GM23338 (cell line): ENCODE results near the gene ART1. TPM values are rescaled to one million over a fixed set of nuclear protein-coding genes. Genes with fewer than 3 reads are reported as not detected.

Experiments used
- ATAC-seq: fragments of 200-7000 bp; cut with Tn5 transposase; 3 replicates; pipeline ENCODE4 v1.9.1; 2020
- DNase-seq: peaks from one replicate; pipeline ENCODE4 v3.0.0-alpha.2; 2015; ENCODE audit warnings: low spot score
- H2AFZ ChIP-seq: fragments of 200-600 bp; sonication (generic); 2 replicates; pipeline ENCODE4 v1.8.0; 2016; ENCODE audit warnings: antibody characterized with exemption, mild to moderate bottlenecking, moderate library complexity
- H3F3A ChIP-seq: fragments of 200-600 bp; sonication (generic); replicated peaks from 2 replicates; pipeline ENCODE4 v1.8.0; 2017; ENCODE audit warnings: antibody characterized with exemption, mixed run types, low read depth
- H3K27ac ChIP-seq: fragments of 200-600 bp; sonication (generic); 2 replicates; pipeline ENCODE4 v1.6.1; 2016; ENCODE audit warnings: low read depth
- H3K27me3 ChIP-seq: fragments of 200-600 bp; sonication (generic); 2 replicates; pipeline ENCODE4 v1.8.0; 2016; ENCODE audit warnings: mild to moderate bottlenecking, mixed run types, moderate library complexity; ENCODE audit not compliant: insufficient read depth
- H3K36me3 ChIP-seq: fragments of 200-600 bp; sonication (generic); 2 replicates; pipeline ENCODE4 v1.8.0; 2016; ENCODE audit warnings: mild to moderate bottlenecking; ENCODE audit not compliant: insufficient read depth
- H3K4me1 ChIP-seq: fragments of 200-600 bp; sonication (generic); 2 replicates; pipeline ENCODE4 v1.8.0; 2016; ENCODE audit warnings: mild to moderate bottlenecking, moderate library complexity; ENCODE audit not compliant: insufficient read depth
- H3K4me2 ChIP-seq: fragments of 200-600 bp; sonication (generic); 2 replicates; pipeline ENCODE4 v1.7.1; 2017; ENCODE audit warnings: mixed run types
- H3K4me3 ChIP-seq: fragments of 200-600 bp; sonication (generic); 2 replicates; pipeline ENCODE4 v1.6.1; 2016; ENCODE audit warnings: mixed run types
- H3K79me2 ChIP-seq: fragments of 200-600 bp; sonication (generic); replicated peaks from 2 replicates; pipeline ENCODE4 v1.8.0; 2017; ENCODE audit warnings: mild to moderate bottlenecking; ENCODE audit not compliant: insufficient read depth
- H3K9me2 ChIP-seq: fragments of 200-600 bp; sonication (generic); 2 replicates; pipeline ENCODE4 v1.8.0; 2017; ENCODE audit not compliant: insufficient read depth
- H4K20me1 ChIP-seq: fragments of 200-600 bp; sonication (generic); replicated peaks from 2 replicates; pipeline ENCODE4 v1.8.0; 2017; ENCODE audit warnings: mild to moderate bottlenecking; ENCODE audit not compliant: insufficient read depth
- H3K27ac Mint-ChIP-seq: 2 replicates; pipeline ENCODE4 v1.8.0; 2020; ENCODE audit warnings: inconsistent platforms, mild to moderate bottlenecking, moderate library complexity, mixed read lengths
- H3K27me3 Mint-ChIP-seq: 3 replicates; pipeline ENCODE4 v1.8.0; 2022; ENCODE audit warnings: low read depth, mild to moderate bottlenecking, moderate library complexity, mixed read lengths, inconsistent platforms; ENCODE audit not compliant: insufficient read depth, poor library complexity
- H3K36me3 Mint-ChIP-seq: 3 replicates; pipeline ENCODE4 v1.8.0; 2021; ENCODE audit warnings: low read depth, mild to moderate bottlenecking, inconsistent platforms, moderate library complexity, mixed read lengths
- H3K4me1 Mint-ChIP-seq: 3 replicates; pipeline ENCODE4 v1.8.0; 2020; ENCODE audit warnings: mild to moderate bottlenecking, inconsistent platforms, mixed read lengths
- H3K4me3 Mint-ChIP-seq: 3 replicates; pipeline ENCODE4 v1.8.0; 2021; ENCODE audit warnings: moderate library complexity, mild to moderate bottlenecking, inconsistent platforms, mixed read lengths
- H3K9me3 Mint-ChIP-seq: 3 replicates; pipeline ENCODE4 v1.8.0; 2020; ENCODE audit warnings: moderate library complexity, mild to moderate bottlenecking, inconsistent platforms, mixed read lengths
- REST ChIP-seq: IDR thresholded peaks from one replicate; pipeline ENCODE4 v1.6.1; 2018; ENCODE audit warnings: antibody characterized with exemption; ENCODE audit not compliant: unreplicated experiment
- STAT1 ChIP-seq: IDR thresholded peaks from one replicate; pipeline ENCODE4 v1.6.1; 2016; ENCODE audit warnings: antibody characterized with exemption; ENCODE audit not compliant: unreplicated experiment
- ZNF114 ChIP-seq: fragments of 250-450 bp; sonication (Bioruptor Pico); IDR thresholded peaks from 2 replicates; pipeline ENCODE4 v1.5.0; 2020; ENCODE audit warnings: mild to moderate bottlenecking, moderate library complexity
- polyA plus RNA-seq: library from polyadenylated mRNA; unstranded; fragments of >200 nt; fragmentation: Nextera tagmentation; extraction: Ambion mirVana; gene quantifications from 2 replicates; pipeline ENCODE4 v1.2.1, GENCODE V29; 2016
- total RNA-seq: library from RNA; depleted of rRNA; stranded (reverse); fragments of >200 nt; shearing (Covaris generic); gene quantifications from 2 replicates; pipeline ENCODE4 v1.2.3, GENCODE V29; 2014
- TF ChIP-seq, protein P1 (sequence below): fragments of 250-450 bp; sonication (Bioruptor Pico); IDR thresholded peaks from 2 replicates; pipeline ENCODE4 v1.5.0; 2020; ENCODE audit warnings: mild to moderate bottlenecking, moderate library complexity
- TF ChIP-seq, protein P2 (sequence below): IDR thresholded peaks from 2 replicates; pipeline ENCODE4 v1.6.1; 2016; ENCODE audit warnings: antibody characterized with exemption
- TF ChIP-seq, protein P3 (sequence below), 2 experiments: fragments of 200-600 bp in 1 of 2; sonication (generic) in 1 of 2; conservative IDR thresholded peaks; 2 replicates each; pipeline versions ENCODE4 v1.5.1 to v1.6.1; 2016 to 2017; ENCODE audit warnings: antibody characterized with exemption in 2 of 2, low read depth in 2 of 2, mild to moderate bottlenecking in 2 of 2, moderate library complexity in 1 of 2

Gene ART1
- total and polyA plus RNA-seq, 2 experiments from 2014 or later = not detected

DNA sequence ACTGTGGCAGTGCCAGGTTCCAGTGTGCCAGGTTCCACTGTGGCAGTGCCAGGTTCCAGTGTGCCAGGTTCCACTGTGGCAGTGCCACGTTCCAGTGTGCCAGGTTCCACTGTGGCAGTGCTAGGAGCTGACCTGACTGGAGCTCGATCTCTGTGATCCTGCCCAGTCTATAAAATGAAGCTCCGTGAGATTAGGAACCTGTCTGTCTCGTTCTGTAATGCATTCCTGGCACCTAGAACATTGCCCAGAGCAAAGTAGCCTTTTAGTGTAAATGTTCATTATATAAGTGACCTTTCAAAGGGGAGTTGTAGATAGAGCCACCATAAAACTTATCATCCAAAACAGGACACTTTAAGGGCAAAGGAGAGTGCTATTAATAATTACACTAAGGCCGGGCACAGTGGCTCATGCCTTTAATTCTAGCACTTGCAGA, 39.1 kb upstream of the ART1 start (continued):
- TF ChIP-seq, protein P1, sequence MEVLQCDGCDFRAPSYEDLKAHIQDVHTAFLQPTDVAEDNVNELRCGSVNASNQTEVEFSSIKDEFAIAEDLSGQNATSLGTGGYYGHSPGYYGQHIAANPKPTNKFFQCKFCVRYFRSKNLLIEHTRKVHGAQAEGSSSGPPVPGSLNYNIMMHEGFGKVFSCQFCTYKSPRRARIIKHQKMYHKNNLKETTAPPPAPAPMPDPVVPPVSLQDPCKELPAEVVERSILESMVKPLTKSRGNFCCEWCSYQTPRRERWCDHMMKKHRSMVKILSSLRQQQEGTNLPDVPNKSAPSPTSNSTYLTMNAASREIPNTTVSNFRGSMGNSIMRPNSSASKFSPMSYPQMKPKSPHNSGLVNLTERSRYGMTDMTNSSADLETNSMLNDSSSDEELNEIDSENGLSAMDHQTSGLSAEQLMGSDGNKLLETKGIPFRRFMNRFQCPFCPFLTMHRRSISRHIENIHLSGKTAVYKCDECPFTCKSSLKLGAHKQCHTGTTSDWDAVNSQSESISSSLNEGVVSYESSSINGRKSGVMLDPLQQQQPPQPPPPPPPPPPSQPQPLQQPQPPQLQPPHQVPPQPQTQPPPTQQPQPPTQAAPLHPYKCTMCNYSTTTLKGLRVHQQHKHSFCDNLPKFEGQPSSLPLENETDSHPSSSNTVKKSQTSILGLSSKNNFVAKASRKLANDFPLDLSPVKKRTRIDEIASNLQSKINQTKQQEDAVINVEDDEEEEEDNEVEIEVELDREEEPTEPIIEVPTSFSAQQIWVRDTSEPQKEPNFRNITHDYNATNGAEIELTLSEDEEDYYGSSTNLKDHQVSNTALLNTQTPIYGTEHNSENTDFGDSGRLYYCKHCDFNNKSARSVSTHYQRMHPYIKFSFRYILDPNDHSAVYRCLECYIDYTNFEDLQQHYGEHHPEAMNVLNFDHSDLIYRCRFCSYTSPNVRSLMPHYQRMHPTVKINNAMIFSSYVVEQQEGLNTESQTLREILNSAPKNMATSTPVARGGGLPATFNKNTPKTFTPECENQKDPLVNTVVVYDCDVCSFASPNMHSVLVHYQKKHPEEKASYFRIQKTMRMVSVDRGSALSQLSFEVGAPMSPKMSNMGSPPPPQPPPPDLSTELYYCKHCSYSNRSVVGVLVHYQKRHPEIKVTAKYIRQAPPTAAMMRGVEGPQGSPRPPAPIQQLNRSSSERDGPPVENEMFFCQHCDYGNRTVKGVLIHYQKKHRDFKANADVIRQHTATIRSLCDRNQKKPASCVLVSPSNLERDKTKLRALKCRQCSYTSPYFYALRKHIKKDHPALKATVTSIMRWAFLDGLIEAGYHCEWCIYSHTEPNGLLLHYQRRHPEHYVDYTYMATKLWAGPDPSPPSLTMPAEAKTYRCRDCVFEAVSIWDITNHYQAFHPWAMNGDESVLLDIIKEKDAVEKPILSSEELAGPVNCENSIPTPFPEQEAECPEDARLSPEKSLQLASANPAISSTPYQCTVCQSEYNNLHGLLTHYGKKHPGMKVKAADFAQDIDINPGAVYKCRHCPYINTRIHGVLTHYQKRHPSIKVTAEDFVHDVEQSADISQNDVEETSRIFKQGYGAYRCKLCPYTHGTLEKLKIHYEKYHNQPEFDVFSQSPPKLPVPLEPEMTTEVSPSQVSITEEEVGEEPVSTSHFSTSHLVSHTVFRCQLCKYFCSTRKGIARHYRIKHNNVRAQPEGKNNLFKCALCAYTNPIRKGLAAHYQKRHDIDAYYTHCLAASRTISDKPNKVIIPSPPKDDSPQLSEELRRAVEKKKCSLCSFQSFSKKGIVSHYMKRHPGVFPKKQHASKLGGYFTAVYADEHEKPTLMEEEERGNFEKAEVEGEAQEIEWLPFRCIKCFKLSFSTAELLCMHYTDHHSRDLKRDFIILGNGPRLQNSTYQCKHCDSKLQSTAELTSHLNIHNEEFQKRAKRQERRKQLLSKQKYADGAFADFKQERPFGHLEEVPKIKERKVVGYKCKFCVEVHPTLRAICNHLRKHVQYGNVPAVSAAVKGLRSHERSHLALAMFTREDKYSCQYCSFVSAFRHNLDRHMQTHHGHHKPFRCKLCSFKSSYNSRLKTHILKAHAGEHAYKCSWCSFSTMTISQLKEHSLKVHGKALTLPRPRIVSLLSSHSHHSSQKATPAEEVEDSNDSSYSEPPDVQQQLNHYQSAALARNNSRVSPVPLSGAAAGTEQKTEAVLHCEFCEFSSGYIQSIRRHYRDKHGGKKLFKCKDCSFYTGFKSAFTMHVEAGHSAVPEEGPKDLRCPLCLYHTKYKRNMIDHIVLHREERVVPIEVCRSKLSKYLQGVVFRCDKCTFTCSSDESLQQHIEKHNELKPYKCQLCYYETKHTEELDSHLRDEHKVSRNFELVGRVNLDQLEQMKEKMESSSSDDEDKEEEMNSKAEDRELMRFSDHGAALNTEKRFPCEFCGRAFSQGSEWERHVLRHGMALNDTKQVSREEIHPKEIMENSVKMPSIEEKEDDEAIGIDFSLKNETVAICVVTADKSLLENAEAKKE = no peak
- no peak for TF ChIP-seq STAT1
- no peak for TF ChIP-seq ZNF114 (CRISPR knock-in tag)

- Mint-ChIP-seq H3K4me1 (no peaks in the 10 kb centered on the region), H3K9me3 (peaks cover 6% of the 10 kb centered on the region; the same call in 1 of the 3 replicates), H3K27ac (no peak overlapping the region), H3K36me3 (no peaks in the 10 kb centered on the region), H3K4me3 (no peak overlapping the region), H3K27me3 (peaks cover 2% of the 10 kb centered on the region)
- H3K27ac ChIP-seq = no peak overlapping the region
- no peaks in the 10 kb centered on the region for H3K27me3 ChIP-seq
- ATAC-seq = peak; percentile 88
- TF ChIP-seq, protein P2, sequence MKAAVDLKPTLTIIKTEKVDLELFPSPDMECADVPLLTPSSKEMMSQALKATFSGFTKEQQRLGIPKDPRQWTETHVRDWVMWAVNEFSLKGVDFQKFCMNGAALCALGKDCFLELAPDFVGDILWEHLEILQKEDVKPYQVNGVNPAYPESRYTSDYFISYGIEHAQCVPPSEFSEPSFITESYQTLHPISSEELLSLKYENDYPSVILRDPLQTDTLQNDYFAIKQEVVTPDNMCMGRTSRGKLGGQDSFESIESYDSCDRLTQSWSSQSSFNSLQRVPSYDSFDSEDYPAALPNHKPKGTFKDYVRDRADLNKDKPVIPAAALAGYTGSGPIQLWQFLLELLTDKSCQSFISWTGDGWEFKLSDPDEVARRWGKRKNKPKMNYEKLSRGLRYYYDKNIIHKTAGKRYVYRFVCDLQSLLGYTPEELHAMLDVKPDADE = no peak
- no peak for TF ChIP-seq REST
- TF ChIP-seq, protein P3, sequence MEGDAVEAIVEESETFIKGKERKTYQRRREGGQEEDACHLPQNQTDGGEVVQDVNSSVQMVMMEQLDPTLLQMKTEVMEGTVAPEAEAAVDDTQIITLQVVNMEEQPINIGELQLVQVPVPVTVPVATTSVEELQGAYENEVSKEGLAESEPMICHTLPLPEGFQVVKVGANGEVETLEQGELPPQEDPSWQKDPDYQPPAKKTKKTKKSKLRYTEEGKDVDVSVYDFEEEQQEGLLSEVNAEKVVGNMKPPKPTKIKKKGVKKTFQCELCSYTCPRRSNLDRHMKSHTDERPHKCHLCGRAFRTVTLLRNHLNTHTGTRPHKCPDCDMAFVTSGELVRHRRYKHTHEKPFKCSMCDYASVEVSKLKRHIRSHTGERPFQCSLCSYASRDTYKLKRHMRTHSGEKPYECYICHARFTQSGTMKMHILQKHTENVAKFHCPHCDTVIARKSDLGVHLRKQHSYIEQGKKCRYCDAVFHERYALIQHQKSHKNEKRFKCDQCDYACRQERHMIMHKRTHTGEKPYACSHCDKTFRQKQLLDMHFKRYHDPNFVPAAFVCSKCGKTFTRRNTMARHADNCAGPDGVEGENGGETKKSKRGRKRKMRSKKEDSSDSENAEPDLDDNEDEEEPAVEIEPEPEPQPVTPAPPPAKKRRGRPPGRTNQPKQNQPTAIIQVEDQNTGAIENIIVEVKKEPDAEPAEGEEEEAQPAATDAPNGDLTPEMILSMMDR (conservative IDR thresholded peaks at IDR 0.05; ENCODE audit: low read depth in 2 of 2) = peak; percentile 85 to 90
- no peak for TF ChIP-seq ZNF114 (CRISPR knock-in tag)
- H4K20me1 ChIP-seq = no peaks in the 10 kb centered on the region
- peak; percentile 76 for DNase-seq
- no peaks in the 10 kb centered on the region for H3K79me2 ChIP-seq
- no peak overlapping the region; the same call in 1 of the 2 replicates for H2AFZ ChIP-seq
- 0 out of 2 replicates have a peak, but pooled peaks cover 3% of the 10 kb centered on the region for H3F3A ChIP-seq
- no peaks in the 10 kb centered on the region for H3K36me3 ChIP-seq
- no peaks in the 10 kb centered on the region for H3K4me1 ChIP-seq
- H3K4me2 ChIP-seq = no peak overlapping the region
- no peaks in the 10 kb centered on the region for H3K9me2 ChIP-seq
- H3K4me3 ChIP-seq = no peak overlapping the region
These were observed 35.3 kb upstream of the ART1 start for GRCh38 chr11:3609416-3610265.
